HUES6 (cell line): ENCODE measurements around the gene CASTOR2.
"Not testable (repeated sequence)": the region's sequence is repeated elsewhere in the genome, so short reads cannot be mapped to it uniquely, and the experiment has no call there.

Source experiments
- H3K27ac ChIP-seq: 2 replicates; pipeline ENCODE4 v1.7.0; 2013; ENCODE audit warnings: low read depth, mild to moderate bottlenecking, low read length, inconsistent platforms
- H3K27me3 ChIP-seq: 2 replicates; pipeline ENCODE4 v1.6.1; 2013; ENCODE audit warnings: low read length; ENCODE audit not compliant: control insufficient read depth, insufficient read depth
- H3K36me3 ChIP-seq: 2 replicates; pipeline ENCODE4 v1.6.1; 2013; ENCODE audit warnings: low read length; ENCODE audit not compliant: control insufficient read depth, insufficient read depth
- H3K4me1 ChIP-seq: 2 replicates; pipeline ENCODE4 v1.6.1; 2013; ENCODE audit warnings: low read length; ENCODE audit not compliant: control insufficient read depth, insufficient read depth
- H3K4me3 ChIP-seq: 2 replicates; pipeline ENCODE4 v1.5.1; 2013; ENCODE audit warnings: low read depth, low read length
- H3K9ac ChIP-seq: one replicate; pipeline ENCODE4 v1.6.1; 2013; ENCODE audit warnings: mild to moderate bottlenecking, low read length
- H3K9me3 ChIP-seq: 2 replicates; pipeline ENCODE4 v1.6.1; 2013; ENCODE audit warnings: low read depth, low read length; ENCODE audit not compliant: control insufficient read depth, insufficient read depth

CASTOR2 gene

GRCh38 chr7:74963704-74964510 is 598 bp upstream of the CASTOR2 start:
- H3K36me3 ChIP-seq, H3K9me3 ChIP-seq, H3K27ac ChIP-seq, H3K4me1 ChIP-seq, H3K27me3 ChIP-seq: not testable (repeated sequence)
- Histone ChIP-seq H3K4me3 (peak overlapping the region; percentile 49), H3K9ac (peak overlapping the region; percentile 44)

DNA sequence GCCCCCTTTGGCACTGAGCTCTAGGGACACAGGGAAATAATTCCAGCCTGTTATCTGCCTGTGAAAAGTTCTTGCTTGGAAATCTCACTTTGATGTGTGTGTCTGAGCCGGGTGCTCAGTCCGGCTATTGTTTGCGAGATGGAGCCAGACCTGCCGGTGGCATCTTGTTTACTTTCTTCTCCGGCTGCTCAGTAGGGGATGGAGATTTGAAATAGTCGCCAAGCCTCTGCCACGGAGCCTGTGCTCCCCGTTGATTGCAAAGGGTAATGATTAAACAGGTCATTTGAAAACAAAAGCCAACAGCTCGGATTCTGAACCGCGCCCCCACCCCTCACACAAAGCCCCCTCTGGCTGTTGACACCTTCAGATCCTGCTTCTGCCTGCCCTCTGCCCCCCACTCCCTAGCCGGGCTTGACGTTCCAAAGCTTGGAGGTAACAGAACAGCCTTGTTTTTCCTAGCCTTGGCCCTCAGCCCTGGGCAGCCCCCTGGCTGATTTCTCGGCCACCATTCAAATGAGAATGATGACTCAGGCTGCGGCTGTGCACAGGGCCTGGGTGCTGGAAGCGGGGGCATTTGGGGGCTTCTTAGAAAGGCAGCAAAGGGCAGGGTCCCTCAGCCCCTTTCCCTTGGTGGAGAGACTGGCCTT is 1.8 kb downstream of the CASTOR2 start:
- not testable (repeated sequence) for H3K4me3 ChIP-seq, H3K27ac ChIP-seq, H3K27me3 ChIP-seq, H3K36me3 ChIP-seq, H3K4me1 ChIP-seq, H3K9me3 ChIP-seq, H3K9ac ChIP-seq

GRCh38 chr7:74966909-74967308 is 2.4 kb downstream of the CASTOR2 start:
- not testable (repeated sequence) for H3K27me3 ChIP-seq, H3K4me1 ChIP-seq, H3K36me3 ChIP-seq, H3K27ac ChIP-seq, H3K9me3 ChIP-seq, H3K9ac ChIP-seq, H3K4me3 ChIP-seq

- H3K9me3 ChIP-seq, H3K27ac ChIP-seq, H3K4me3 ChIP-seq, H3K27me3 ChIP-seq, H3K36me3 ChIP-seq, H3K9ac ChIP-seq, H3K4me1 ChIP-seq: not testable (repeated sequence)
Observed at GRCh38 chr7:74971431-74971830, 6.9 kb downstream of the CASTOR2 start.

GRCh38 chr7:74972377-74972776 is 7.9 kb downstream of the CASTOR2 start:
- H3K9me3 ChIP-seq, H3K9ac ChIP-seq: not testable (repeated sequence)

GRCh38 chr7:74975959-74976358 is 11.5 kb downstream of the CASTOR2 start:
- H3K27me3 ChIP-seq, H3K4me3 ChIP-seq, H3K9ac ChIP-seq, H3K4me1 ChIP-seq, H3K9me3 ChIP-seq, H3K27ac ChIP-seq, H3K36me3 ChIP-seq: not testable (repeated sequence)

More at GRCh38 chr7:74972377-74972776, 7.9 kb downstream of the CASTOR2 start:
- not testable (repeated sequence) for H3K36me3 ChIP-seq, H3K4me3 ChIP-seq, H3K27ac ChIP-seq, H3K27me3 ChIP-seq, H3K4me1 ChIP-seq

DNA sequence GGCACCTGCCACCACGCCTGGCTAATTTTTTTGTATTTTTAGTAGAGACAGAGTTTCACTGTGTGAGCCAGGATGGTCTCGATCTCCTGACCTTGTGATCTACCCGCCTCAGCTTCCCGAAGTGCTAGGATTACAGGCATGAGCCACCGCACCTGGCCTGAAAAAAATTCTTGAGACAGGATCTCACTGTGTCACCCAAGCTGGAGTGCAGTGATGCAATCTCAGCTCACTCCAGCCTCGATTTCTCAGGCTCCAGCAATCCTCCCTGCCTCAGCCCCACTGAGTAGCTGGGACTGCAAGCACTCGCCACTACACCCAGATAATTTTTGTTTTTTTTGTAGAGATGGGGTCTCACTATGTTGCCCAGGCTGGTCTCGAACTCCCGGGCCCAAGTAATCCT is 13.0 kb downstream of the CASTOR2 start:
- H3K4me3 ChIP-seq, H3K27me3 ChIP-seq, H3K9ac ChIP-seq, H3K4me1 ChIP-seq, H3K27ac ChIP-seq, H3K36me3 ChIP-seq, H3K9me3 ChIP-seq: not testable (repeated sequence)

- not testable (repeated sequence) for H3K9me3 ChIP-seq, H3K27ac ChIP-seq, H3K4me3 ChIP-seq, H3K4me1 ChIP-seq, H3K36me3 ChIP-seq, H3K9ac ChIP-seq, H3K27me3 ChIP-seq
Observed at GRCh38 chr7:74988436-74988835, 23.9 kb downstream of the CASTOR2 start.

DNA sequence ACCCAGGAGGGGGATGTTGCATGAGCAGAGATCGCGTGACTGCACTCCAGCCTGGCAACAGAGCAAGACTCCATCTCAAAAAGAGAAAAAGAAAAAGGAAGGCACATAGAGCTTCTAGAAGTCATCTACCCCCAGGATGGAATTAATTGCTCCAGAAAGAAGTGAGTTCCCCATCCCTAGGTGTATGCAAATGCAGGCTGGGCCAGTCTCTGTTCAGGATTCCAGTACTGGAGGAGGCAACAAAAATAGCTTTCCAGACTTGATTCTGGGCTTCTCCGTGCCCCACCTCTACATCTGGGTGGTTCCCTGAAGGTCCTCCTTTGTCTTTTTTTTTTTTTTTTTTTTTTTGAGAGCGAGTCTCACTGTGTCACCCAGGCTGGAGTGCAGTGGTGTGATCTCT is 28.6 kb downstream of the CASTOR2 start:
- no peaks in the 10 kb centered on the region for H3K9me3 ChIP-seq
- no peak overlapping the region for H3K9ac ChIP-seq
- no peak overlapping the region for H3K27ac ChIP-seq
- no peak overlapping the region for H3K4me3 ChIP-seq
- peaks cover 14% of the 10 kb centered on the region for H3K4me1 ChIP-seq
- H3K27me3 ChIP-seq = no peaks in the 10 kb centered on the region
- no peaks in the 10 kb centered on the region for H3K36me3 ChIP-seq

GRCh38 chr7:74994869-74995543 is 30.5 kb downstream of the CASTOR2 start:
- not testable (repeated sequence) for H3K9me3 ChIP-seq, H3K27ac ChIP-seq, H3K27me3 ChIP-seq, H3K36me3 ChIP-seq, H3K4me3 ChIP-seq, H3K9ac ChIP-seq
- H3K4me1 ChIP-seq = peaks cover 14% of the 10 kb centered on the region

- not testable (repeated sequence) for H3K36me3 ChIP-seq, H3K27ac ChIP-seq, H3K27me3 ChIP-seq, H3K9ac ChIP-seq, H3K4me3 ChIP-seq, H3K9me3 ChIP-seq
- peaks cover 14% of the 10 kb centered on the region for H3K4me1 ChIP-seq
Observed at GRCh38 chr7:74996361-74996760, 31.9 kb downstream of the CASTOR2 start.
